Measurements from ENCODE around the gene RUFY1.
A peak's percentile ranks its signal among the peaks of the same experiment; 100 is the strongest.
"Not testable (repeated sequence)": the region's sequence is repeated elsewhere in the genome, so short reads cannot be mapped to it uniquely, and the experiment has no call there.

RUFY1 gene, protein sequence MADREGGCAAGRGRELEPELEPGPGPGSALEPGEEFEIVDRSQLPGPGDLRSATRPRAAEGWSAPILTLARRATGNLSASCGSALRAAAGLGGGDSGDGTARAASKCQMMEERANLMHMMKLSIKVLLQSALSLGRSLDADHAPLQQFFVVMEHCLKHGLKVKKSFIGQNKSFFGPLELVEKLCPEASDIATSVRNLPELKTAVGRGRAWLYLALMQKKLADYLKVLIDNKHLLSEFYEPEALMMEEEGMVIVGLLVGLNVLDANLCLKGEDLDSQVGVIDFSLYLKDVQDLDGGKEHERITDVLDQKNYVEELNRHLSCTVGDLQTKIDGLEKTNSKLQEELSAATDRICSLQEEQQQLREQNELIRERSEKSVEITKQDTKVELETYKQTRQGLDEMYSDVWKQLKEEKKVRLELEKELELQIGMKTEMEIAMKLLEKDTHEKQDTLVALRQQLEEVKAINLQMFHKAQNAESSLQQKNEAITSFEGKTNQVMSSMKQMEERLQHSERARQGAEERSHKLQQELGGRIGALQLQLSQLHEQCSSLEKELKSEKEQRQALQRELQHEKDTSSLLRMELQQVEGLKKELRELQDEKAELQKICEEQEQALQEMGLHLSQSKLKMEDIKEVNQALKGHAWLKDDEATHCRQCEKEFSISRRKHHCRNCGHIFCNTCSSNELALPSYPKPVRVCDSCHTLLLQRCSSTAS

DNA sequence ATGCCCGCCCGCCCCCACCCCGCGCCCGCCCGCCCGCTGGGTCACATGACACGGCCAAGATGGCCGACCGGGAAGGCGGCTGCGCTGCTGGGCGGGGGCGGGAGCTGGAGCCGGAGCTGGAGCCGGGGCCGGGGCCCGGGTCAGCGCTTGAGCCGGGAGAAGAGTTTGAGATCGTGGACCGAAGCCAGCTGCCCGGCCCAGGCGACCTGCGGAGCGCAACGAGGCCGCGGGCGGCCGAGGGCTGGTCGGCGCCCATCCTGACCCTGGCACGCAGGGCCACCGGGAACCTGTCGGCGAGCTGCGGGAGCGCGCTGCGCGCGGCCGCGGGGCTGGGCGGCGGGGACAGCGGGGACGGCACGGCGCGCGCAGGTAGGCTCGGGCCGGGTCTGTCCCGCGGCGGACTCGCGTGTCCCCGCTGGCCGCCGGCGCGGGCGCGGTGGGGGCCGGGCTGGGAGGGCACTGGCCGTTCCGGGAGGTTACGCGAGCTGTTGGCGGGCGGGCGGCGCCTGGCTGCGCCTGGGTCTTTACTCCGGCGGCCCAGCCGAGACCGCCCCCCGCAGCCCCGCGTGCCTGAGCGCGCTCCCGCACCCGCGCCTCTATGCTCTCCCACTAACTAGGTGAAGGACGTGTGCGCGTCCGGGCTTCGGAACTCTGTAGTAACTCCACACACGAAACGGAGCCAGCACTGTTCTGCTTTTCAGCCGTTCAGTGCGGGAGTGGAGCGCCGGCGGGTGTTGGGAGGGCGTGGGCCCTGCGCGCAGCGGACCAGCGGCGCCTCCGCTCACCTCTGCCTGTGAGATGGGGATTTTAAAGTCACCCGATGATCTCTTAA is at the start of gene RUFY1:
Gene RUFY1 (plus strand): TSS at position 44 of the 832 bp plus-strand sequence. CDS start 16 bp downstream, at position 60.
- no peak for DNase-seq

DNA sequence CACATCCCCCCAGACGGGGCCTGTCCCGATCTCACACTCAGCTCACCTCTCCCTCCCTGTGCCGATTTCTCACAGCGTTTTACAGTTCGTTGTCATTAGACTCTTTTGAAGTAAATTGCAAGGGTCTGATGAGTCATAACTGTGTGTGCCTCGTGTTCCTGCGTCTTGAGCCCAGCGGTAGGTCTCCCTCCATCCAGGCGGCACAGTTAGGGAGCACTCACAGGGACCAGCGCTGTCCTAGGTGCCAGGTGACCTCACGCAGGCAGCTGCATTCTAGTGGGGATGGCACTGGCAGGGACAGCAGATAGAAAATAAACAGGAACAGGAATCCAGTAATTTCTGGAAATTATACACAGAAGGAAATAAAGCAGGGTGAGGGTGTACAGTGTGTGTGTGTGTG is 48.4 kb upstream of the RUFY1 start:
- not testable (repeated sequence) for DNase-seq

DNA sequence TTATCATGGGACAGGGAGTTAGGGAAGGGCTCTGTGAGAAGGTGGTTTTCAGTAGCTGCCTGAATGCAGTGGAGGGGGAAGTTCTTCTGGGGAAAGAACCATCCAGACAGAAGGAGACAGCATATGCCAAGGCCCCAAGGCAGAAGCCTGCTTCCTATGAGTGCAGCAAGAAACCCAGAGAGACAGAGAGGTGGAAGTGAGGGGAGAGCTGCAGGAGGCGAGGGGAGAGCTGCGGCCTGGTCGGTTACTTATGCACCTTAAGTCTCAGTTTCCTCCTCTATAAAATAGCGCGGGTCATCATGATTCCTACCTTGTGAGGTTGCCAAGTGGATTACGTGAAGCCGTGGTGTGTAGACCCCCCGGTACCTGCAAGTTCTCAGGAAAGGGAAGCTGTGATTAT is 47.9 kb upstream of the RUFY1 start:
- not testable (repeated sequence) for DNase-seq

DNA sequence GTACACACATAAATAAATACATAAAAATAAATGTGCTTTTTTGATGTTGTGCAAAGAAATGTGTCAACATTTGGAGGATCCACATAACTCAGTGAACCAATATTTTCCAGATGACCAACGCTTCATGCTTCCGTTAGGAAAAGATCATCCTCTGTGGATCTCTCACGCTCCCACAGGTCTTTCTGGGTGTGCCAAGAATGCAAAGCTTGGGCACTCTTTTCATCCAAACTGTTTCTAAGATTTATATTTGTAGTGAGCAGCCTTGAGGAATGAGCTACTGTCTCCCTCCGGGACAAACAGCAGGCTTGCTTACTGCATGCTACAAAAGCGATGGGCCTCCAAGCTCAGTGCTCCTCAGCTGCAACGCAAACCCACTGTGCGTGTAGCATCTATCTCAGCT is 46.2 kb upstream of the RUFY1 start:
- no peak for DNase-seq

DNA sequence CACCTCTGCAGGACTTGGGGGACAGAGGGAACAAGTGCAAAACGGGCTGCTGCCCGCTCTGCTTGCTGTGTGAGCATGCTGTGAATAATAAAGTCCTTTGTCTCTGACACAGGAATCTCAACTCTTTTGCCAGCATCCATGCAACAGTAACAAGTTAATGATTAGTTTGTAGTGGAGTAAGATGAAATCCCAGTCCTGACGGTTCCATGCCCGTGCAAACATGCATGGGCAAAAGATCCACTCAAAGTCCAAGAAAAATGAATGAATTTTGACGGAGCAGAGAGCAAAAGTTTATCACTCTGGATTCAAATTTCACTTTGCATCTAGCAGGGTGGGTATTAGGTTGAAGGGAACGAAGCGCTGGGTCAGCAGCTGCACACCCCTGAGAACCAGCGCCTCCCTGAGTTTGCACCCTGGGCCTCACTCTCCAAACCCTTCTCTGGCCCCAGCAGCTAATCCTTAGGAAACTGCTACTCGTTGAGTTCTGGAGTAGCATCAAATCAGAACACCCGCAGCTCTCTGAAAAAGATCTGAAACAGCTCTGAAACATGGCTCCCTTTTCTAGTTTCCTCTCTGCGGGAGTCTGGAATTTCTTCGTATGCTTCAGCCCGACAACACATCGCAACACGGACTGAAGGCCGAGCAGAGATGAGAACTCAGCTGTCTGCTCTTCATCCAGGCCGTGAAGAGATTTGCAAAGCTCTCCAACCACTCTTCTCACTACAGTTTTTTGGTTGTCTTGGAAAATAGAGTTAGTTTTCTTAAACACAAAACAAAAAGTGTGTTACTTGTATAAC is 45.6 kb upstream of the RUFY1 start:
- no peak for DNase-seq

DNA sequence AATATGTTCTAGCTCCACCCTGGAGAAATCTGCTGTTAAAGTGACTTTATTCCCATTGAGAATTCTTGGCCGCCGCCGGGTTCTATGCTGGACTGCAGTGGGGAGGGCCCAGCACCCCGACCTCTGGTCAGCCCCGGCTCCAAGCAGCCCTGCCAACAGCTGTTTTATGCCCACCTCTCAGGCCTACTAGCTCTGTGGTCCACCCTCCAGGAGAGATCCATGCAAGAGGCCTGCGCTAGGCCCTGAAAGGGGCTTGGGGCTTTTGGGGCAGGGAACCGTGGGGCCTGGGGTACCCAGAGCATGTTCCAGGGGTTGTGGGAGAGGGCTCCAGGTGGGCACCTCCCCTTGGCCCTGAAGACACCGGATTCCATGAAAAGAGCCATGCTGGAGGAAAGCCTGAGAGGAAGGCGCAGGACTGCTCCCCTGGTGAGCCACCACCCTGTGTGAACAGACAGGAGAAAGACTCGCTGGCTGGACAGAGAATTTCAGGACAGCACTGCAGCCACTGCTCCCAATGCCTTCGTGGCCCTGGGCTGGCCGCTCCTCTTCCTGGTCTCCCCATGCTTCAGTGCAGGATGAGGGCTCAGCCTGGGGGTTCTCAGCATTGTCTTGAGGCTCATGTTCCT is 44.6 kb upstream of the RUFY1 start:
- no peak for DNase-seq

DNA sequence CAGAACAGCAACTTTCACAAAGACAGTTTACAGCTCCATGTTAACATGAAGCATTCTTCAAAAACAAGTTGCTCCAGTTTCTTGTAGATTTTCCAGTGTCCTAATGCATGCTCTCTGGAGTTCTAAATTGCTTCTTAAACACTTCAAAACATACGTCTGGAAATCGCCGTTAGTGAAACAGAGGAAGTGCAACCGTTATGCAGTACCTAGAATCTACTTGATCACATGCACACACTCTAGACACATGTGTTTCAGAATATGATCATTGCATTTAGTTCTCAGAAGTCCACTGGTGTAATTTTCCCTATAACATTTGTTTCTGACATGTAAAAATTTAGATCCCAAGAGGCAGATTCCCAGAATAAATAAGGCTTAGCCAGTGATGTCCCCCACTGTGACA is 41.1 kb upstream of the RUFY1 start:
- no peak for DNase-seq

DNA sequence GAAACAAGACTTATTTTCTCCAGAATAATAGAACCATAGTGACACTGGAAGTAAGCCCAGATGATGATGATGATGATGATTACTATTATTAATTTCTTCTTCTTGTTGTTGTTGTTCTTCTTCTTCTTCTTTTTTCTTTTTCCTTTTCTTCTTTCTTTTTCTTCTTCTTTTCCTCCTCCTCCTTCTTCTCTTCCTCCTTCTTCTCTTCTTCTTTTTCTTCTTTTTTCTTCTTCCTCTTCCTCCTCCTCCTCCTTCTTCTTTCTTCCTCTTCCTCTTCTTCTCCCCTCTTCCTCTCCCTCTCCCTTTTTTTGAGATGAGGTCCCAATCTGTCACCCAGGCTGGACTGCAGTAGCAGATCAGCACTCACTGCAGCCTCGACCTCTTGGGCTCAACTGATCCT is 40.5 kb upstream of the RUFY1 start:
- no peak for DNase-seq

DNA sequence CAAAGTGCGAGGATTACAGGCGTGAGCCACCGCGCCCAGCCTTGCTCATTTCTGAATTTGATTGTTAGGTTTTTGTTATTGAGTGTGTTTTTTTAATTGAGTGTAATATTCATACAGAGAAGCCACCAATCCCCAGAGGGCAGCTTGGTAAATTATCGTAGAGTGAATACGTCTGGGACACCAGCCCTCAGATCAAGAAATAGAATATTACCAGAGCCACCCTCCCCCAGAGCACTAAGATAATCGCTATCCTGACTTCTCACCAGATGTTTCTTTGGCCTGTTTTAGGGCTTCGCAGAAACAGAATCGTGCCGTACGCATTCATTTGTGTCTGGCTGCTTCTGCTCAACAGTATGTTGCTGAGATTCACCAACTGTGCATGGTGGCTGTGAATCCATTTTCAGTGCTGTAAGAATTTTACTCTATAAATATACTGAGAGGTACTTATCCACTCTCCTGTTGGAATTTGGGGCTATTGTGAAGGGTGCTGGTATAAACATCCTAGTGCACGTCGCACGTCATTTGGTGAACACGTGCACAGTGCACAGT is 37.8 kb upstream of the RUFY1 start:
- no peak for DNase-seq

DNA sequence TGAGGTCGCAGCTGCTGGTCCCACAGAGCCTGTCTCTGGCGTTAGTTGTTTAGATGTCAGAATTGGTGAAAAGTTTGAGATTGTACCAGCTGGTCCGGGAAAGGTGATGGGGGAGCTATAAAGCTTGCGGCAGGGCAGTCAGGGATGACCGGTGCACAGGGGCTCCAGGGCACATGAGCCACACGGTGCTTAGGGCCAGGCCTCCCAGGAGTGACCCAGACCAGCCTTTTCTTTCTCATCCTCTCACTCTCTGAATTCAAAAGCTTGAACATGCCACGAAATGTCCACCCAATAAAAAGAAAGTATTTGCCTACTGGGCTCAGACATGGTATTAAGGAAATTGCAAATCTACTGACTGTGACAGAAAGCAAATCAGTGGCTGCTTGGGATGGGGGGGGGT is 34.9 kb upstream of the RUFY1 start:
- DNase-seq = not testable (repeated sequence)

DNA sequence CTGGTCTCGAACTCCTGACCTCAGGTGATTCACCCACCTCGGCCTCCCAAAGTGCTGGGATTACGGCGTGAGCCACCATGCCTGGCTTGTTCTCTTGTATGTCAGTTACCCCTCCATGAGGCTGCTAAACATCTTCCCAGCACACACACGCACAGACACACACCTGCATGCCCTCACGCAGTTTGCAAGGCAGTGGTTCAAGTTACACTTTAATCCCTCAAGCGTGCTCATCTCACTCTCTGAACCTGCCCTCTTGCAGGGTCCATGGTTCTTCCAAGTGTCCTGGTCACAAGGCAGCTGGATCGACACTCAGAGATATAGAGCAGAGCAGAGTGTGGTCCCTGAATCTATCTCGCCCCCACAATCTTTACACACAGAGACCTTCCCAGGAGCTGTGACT is 34.1 kb upstream of the RUFY1 start:
- no peak for DNase-seq

DNA sequence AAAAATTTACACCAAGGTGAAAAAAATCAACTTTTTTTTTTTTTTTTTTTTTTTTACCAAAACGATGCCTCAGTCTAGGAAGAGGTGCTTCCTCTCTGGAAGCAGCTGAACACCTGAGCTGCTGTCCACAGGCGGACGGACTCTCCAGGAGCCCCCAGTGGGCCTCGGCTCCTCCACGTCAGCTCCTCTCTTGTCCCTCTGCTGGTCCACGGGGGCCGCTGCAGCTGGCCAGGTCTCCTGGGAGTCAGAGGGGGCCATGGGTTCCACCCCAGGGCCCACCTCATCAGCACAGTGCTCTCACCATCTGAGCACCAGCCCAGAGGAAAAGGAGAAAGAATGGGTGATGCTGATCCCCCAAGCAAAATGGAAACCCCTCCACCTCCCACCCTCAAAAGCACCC is 32.6 kb upstream of the RUFY1 start:
- not testable (repeated sequence) for DNase-seq

DNA sequence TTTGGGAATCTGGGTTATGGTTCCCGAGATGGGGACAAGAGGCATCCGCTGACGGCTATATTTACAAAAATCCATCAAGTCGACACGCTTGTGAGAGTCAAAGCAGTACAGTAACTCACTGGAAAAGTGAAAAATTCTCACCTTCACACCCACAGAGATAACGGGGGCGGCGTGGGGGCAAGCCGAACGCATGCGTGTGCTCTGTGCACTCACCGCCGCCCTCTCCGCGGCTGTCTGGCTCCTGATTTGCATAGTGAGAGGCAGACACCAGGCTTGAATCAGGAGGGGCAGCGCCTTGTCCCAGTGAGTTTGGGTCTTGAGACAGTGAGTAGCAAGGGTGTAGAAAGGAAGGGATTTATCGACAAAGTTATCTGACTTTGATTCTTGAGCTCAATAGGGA is 32.0 kb upstream of the RUFY1 start:
- DNase-seq = not testable (repeated sequence)

DNA sequence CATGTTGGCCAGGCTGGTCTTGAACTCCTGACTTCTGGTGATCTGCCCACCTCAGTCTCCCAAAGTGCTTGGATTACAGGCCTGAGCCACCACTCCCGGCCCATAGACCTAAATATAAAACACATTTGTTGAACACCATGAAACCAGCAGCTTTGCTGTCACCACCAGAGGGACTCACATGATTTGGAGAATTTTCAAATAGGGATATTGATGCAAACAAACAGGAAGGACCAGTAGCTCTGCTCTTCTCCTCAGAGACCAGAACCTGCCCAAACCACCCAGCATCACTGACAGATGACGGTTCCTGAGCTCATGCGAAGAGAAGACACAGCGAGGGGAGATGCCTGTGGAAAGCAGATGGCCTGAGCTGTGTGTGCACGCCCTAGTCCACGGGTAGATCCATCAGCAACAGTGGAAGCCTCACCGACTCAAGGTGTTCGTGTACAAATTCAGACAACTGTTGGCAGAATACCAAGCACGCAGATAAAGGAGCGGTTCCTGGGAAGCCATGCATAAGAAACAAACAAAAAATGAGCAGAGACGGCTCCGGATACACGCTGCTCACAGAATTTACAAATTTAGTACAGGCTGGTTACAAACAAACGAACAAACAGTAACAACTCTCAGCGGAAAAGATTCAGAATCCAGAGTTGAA is 30.8 kb upstream of the RUFY1 start:
- DNase-seq = not testable (repeated sequence)

DNA sequence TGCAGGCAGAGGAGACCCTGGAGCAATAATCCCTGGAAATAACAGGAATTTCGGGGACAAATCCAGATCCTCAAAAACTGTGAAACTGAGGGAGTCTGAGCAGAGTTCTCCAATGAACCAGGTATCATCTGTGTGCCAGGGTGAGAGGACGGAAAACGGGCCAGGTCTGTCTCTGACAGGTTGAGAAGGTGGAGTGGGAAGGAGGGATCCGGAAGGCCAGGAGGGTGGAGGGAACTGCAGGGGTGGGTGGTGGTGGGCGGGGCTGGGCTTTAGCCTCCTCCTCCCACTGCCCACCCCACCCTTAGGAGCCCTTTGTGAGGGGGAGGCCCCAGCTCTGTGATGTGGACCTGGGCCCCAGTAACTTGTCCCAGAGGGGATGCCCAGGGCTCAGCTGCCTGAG is 28.2 kb upstream of the RUFY1 start:
- not testable (repeated sequence) for DNase-seq

DNA sequence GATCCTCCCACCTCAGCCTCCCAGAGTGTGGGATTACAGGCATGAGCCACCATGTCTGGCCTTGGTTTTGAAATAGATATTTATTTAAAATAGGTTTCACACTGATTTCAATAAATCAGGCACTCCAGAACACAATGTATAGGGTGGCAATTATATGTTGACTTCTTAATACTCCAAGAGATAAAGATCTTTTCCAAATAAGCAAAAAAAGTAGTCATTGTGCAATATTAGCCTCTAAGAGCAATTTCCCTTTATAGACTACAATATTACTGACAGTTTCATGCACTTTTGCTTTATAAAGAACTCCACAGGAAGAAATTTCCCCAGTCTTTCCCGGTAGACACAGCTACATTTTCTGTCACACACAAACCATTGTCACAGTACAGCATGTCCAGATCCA is 23.4 kb upstream of the RUFY1 start:
- DNase-seq = no peak

DNA sequence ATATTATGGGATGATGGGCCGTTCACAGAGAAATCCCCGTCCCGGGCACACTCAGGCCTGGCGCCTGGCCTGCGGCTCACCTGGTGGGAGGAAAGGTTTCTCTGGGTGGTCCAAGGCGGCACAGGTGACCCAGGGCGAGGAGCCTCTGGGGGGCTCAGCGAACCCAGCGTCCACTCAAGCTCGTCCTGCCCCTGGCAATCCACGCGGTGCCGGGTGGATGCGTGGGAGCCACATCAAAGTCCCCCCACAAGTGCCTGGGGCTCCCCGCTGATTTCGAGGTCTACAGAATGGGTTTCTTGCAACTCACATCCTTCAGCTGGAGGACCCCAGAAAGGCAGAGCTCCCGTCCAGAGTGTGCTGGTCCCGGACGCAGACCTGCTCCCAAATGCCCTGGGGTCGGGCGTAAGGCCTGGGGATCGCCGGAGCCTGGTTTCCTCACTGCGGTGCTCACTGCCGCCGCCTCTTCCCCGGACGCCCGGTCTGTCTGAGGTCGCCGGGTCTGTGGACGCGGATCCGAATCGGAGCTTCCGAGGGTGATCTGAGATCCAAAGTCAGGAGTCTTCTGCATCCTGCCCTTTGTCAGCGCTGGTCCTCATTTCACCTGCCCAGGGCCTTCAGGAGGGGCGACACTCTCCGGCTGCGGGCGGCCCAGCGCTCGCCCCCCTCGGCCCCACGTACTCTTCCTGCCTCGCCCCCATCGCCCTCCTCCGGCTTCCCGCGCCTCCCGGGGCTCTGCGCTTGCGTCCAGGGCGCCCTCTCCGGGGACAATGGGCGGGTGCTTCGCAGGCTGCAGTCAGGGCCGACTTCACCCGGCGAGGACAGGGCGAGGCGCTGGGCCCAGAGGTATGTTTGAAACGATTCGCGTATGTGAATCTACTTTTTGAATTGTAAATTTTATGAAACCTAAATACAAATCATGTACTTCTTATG is 20.0 kb upstream of the RUFY1 start:
- DNase-seq = peak; percentile 41

DNA sequence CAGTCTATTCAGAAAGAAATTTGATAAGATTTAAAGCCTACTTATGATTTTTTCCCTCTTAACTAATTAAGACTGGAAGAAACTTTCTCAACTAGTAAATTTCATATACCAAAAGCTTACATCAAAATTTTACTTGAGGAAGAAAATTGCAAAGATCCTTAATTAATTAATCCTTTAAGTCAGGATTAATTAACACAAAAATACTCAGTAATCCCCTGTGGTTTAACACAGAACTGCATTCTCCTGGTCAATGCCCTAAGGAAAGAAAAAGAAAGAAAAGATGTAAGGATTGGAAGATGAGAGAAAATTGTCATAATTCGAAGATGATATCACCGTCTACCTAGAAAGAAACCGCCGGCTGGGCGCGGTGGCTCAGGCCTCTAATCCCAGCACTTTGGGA is 17.3 kb upstream of the RUFY1 start:
- no peak for DNase-seq

DNA sequence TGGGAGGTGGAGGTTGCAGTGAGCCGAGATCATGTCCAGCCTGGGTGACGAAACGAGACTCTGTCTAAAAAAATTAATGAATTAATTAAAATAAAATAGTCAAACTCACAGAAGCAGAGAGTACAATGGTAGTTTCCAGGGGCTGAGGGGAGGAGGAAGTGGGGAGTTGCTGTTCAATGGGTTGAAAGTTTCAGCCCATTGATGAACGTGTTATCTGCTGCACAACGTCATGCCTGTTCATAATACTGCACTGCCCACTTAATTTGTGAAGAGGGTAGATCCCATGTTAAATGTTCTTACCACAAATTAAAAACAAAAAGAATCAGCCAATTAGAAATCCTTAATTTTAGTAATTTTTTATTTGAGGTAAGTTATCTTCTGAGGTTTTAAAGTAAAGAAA is 16.4 kb upstream of the RUFY1 start:
- no peak for DNase-seq

DNA sequence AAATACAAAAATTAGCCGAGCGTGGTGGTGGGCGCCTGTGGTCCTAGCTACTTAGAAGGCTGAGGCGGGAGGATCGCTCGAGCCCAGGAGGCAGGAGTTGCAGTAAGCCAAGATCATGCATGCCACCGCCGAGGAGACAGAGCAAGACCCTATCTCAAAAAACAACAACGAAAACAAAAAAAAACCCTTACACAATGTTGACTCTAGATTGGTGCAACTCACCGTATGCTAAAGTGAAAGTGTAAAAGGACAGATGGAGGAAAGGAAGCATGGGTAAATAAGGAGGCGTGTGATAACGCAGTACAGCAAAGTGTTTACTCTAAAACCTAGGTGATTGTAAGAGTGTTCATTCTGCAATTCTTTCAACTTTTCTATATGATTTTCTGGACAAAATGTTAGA is 15.9 kb upstream of the RUFY1 start:
- no peak for DNase-seq
